HEK293T (cell line): ENCODE measurements around the gene CHRM1.

Experiments used
- CTCF ChIA-PET: fragments of 350-600 bp; formaldehyde crosslinking; extraction: SDS; loops from one replicate; lab custom pipeline; 2021; ENCODE audit warnings: antibody characterized with exemption, inconsistent platforms; lab: Yijun Ruan, JAX
- POLR2A ChIA-PET: fragments of 350-600 bp; formaldehyde crosslinking; extraction: SDS; loops from one replicate; lab custom pipeline; 2020; ENCODE audit warnings: antibody characterized with exemption, inconsistent platforms; lab: Yijun Ruan, JAX
- DNase-seq: peaks from one replicate; pipeline ENCODE4 v3.0.0; 2012; ENCODE audit warnings: mixed read lengths; ENCODE audit errors: extremely low spot score
- ARNT ChIP-seq: fragments of 450-650 bp; IDR thresholded peaks from 2 replicates; pipeline ENCODE4 v1.6.1; 2017; ENCODE audit warnings: mild to moderate bottlenecking
- BHLHE40 ChIP-seq: fragments of 450-650 bp; IDR thresholded peaks from 2 replicates; pipeline ENCODE4 v1.6.1; 2016; ENCODE audit warnings: mild to moderate bottlenecking, moderate library complexity, borderline replicate concordance
- CTBP1 ChIP-seq: fragments of 450-650 bp; IDR thresholded peaks from 2 replicates; pipeline ENCODE4 v1.6.1; 2016; ENCODE audit warnings: borderline replicate concordance
- ELF4 ChIP-seq: fragments of 450-650 bp; IDR thresholded peaks from 2 replicates; pipeline ENCODE4 v1.6.1; 2017; ENCODE audit warnings: antibody characterized with exemption
- FOXA1 ChIP-seq: fragments of 450-650 bp; IDR thresholded peaks from 2 replicates; pipeline ENCODE4 v1.6.1; 2016; ENCODE audit warnings: mild to moderate bottlenecking
- FOXK2 ChIP-seq: fragments of 450-650 bp; IDR thresholded peaks from 2 replicates; pipeline ENCODE4 v1.6.1; 2016; ENCODE audit warnings: mild to moderate bottlenecking
- FOXM1 ChIP-seq: fragments of 450-650 bp; IDR thresholded peaks from 2 replicates; pipeline ENCODE4 v1.6.1; 2017; ENCODE audit warnings: mild to moderate bottlenecking, borderline replicate concordance
- HDGF ChIP-seq: fragments of 450-650 bp; IDR thresholded peaks from 2 replicates; pipeline ENCODE4 v1.6.1; 2017; ENCODE audit warnings: antibody characterized with exemption, borderline replicate concordance
- L3MBTL2 ChIP-seq: fragments of 450-650 bp; conservative IDR thresholded peaks from 2 replicates; pipeline ENCODE4 v1.6.1; 2016; ENCODE audit warnings: mild to moderate bottlenecking
- LEF1 ChIP-seq: fragments of 450-650 bp; IDR thresholded peaks from 2 replicates; pipeline ENCODE4 v1.6.1; 2017; ENCODE audit warnings: mild to moderate bottlenecking, borderline replicate concordance
- NFRKB ChIP-seq: fragments of 450-650 bp; IDR thresholded peaks from 2 replicates; pipeline ENCODE4 v1.6.1; 2016; ENCODE audit warnings: mild to moderate bottlenecking, moderate library complexity
- PKNOX1 ChIP-seq: fragments of 450-650 bp; IDR thresholded peaks from 2 replicates; pipeline ENCODE4 v1.6.1; 2016
- SP1 ChIP-seq: fragments of 450-650 bp; IDR thresholded peaks from 2 replicates; pipeline ENCODE4 v1.6.1; 2017
- SUZ12 ChIP-seq: fragments of 450-650 bp; IDR thresholded peaks from 2 replicates; pipeline ENCODE4 v1.6.1; 2016; ENCODE audit warnings: mild to moderate bottlenecking
- TARDBP ChIP-seq: fragments of 450-650 bp; IDR thresholded peaks from 2 replicates; pipeline ENCODE4 v1.6.1; 2016
- ZNF384 ChIP-seq: fragments of 450-650 bp; IDR thresholded peaks from 2 replicates; pipeline ENCODE4 v1.6.1; 2016

Gene CHRM1

GRCh38 chr11:62880231-62880802 is 40.8 kb downstream of the CHRM1 start:
- ChIA-PET POLR2A (interaction anchor here (0.8 to 8.1 kb wide), 16 partner anchors 10 to 306 kb away, joined by 3 to 110 read pairs (median 6); partner anchors contain the start of genes EEF1G, LBHD1, TMEM179B and UQCC3), CTCF (interaction anchor here (0.7 to 1.1 kb wide), 2 partner anchors 94 kb away, joined by 3 to 5 read pairs; no protein-coding TSS in a partner anchor)
- TF ChIP-seq PKNOX1 (no peak), HDGF (no peak), SUZ12 (no peak), ELF4 (no peak), L3MBTL2 (no peak), BHLHE40 (no peak), ZNF384 (no peak)
- no peak for DNase-seq

GRCh38 chr11:62879235-62879978 is 41.8 kb downstream of the CHRM1 start:
- ChIA-PET POLR2A (interaction anchor here (1.0 to 8.1 kb wide), 9 partner anchors 11 to 207 kb away, joined by 3 to 110 read pairs (median 4); partner anchors contain the start of genes LBHD1, TMEM179B, UQCC3 and WDR74), CTCF (interaction anchor here (0.7 kb wide), 1 partner anchor 93 kb away, joined by 3 read pairs; no protein-coding TSS in a partner anchor)
- TF ChIP-seq ARNT (no peak), SUZ12 (no peak), TARDBP (no peak), PKNOX1 (no peak), FOXM1 (no peak), ZNF384 (no peak)
- no peak for DNase-seq

- DNase-seq = no peak
- TF ChIP-seq SP1 (no peak), FOXA1 (no peak), SUZ12 (no peak), LEF1 (no peak), NFRKB (no peak), HDGF (no peak), CTBP1 (no peak), FOXK2 (no peak), ZNF384 (no peak), ELF4 (no peak), FOXM1 (no peak), PKNOX1 (no peak), ARNT (no peak), L3MBTL2 (no peak), BHLHE40 (no peak)
- ChIA-PET POLR2A (interaction anchor here (1.7 to 6.6 kb wide), 3 partner anchors 20 to 36 kb away, joined by 7 to 30 read pairs (median 23); no protein-coding TSS in a partner anchor), CTCF (no interaction called here)
These were observed 44.5 kb downstream of the CHRM1 start for GRCh38 chr11:62876712-62877111.

- CTCF ChIA-PET = no interaction called here
- no peak for TF ChIP-seq PKNOX1
- no peak for TF ChIP-seq ARNT
- TF ChIP-seq ZNF384 = no peak
- TF ChIP-seq L3MBTL2 = no peak
- TF ChIP-seq CTBP1 = no peak
- no peak for TF ChIP-seq TARDBP
- no peak for TF ChIP-seq SP1
- no peak for TF ChIP-seq ELF4
- TF ChIP-seq HDGF = no peak
- no peak for TF ChIP-seq FOXK2
- TF ChIP-seq NFRKB = no peak
- TF ChIP-seq BHLHE40 = no peak
- no peak for TF ChIP-seq FOXM1
- no peak for TF ChIP-seq LEF1
- TF ChIP-seq FOXA1 = no peak
- TF ChIP-seq SUZ12 = no peak
- POLR2A ChIA-PET = interaction anchor here (0.8 to 6.6 kb wide), 6 partner anchors 10 to 105 kb away, joined by 3 to 30 read pairs (median 6); partner anchors contain the start of gene TAF6L
- no peak for DNase-seq
These were observed 45.3 kb downstream of the CHRM1 start for GRCh38 chr11:62875698-62876478.

- ChIA-PET CTCF (interaction anchor here (0.6 to 0.8 kb wide), 2 partner anchors 13 to 186 kb away, joined by 3 read pairs; no protein-coding TSS in a partner anchor), POLR2A (interaction anchor here (0.8 to 6.6 kb wide), 7 partner anchors 9 to 104 kb away, joined by 3 to 30 read pairs (median 5); partner anchors contain the start of gene TAF6L)
- TF ChIP-seq SP1 (no peak), BHLHE40 (no peak), SUZ12 (no peak), NFRKB (no peak), FOXM1 (no peak), HDGF (no peak), FOXK2 (no peak), ARNT (no peak), ZNF384 (no peak), FOXA1 (no peak), ELF4 (no peak), L3MBTL2 (no peak)
- DNase-seq = no peak
These were observed 46.3 kb downstream of the CHRM1 start for GRCh38 chr11:62874851-62875250.
